Testis (tissue), 2 donors: ENCODE data around the gene CREG1.

Experiments
- POLR2A ChIP-seq: fragments of 450-650 bp; IDR thresholded peaks from one replicate; pipeline ENCODE4 v1.6.1; 2017; ENCODE audit warnings: antibody characterized with exemption, mild to moderate bottlenecking, moderate library complexity
- TF ChIP-seq, protein P1 (sequence below), 3 experiments: fragments of 450-650 bp in 2 of 3; fragments of 200-600 bp in 1 of 3; sonication (generic) in 1 of 3; IDR thresholded peaks; one replicate each; pipeline ENCODE4 v1.5.1; 2016 to 2019; ENCODE audit warnings: antibody characterized with exemption in 3 of 3, mild to moderate bottlenecking in 2 of 3, moderate library complexity in 1 of 3

GRCh38 chr1:167554028-167554779 is 642 bp upstream of the CREG1 start:
- no peak for TF ChIP-seq POLR2A
- TF ChIP-seq, protein P1, sequence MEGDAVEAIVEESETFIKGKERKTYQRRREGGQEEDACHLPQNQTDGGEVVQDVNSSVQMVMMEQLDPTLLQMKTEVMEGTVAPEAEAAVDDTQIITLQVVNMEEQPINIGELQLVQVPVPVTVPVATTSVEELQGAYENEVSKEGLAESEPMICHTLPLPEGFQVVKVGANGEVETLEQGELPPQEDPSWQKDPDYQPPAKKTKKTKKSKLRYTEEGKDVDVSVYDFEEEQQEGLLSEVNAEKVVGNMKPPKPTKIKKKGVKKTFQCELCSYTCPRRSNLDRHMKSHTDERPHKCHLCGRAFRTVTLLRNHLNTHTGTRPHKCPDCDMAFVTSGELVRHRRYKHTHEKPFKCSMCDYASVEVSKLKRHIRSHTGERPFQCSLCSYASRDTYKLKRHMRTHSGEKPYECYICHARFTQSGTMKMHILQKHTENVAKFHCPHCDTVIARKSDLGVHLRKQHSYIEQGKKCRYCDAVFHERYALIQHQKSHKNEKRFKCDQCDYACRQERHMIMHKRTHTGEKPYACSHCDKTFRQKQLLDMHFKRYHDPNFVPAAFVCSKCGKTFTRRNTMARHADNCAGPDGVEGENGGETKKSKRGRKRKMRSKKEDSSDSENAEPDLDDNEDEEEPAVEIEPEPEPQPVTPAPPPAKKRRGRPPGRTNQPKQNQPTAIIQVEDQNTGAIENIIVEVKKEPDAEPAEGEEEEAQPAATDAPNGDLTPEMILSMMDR (IDR thresholded peaks at IDR 0.05) = no peak
